ENCODE measurements around the gene MAL.
"Not testable (repeated sequence)": the region's sequence is repeated elsewhere in the genome, so short reads cannot be mapped to it uniquely, and the experiment has no call there.

Gene MAL

GRCh38 chr2:95076705-95077529, 51.4 kb downstream of the MAL start:
- Histone ChIP-seq H3K4me1 (ENCODE audit: control insufficient read depth, insufficient read depth, low read length) (peaks cover 1% of the 10 kb centered on the region), H3K4me3 (ENCODE audit: low read length) (peak overlapping the region; percentile 36; the same call in 1 of the 2 replicates), H3K27me3 (ENCODE audit: control insufficient read depth, insufficient read depth, low read length) (no peaks in the 10 kb centered on the region), H3K27ac (ENCODE audit: low read length) (no peak overlapping the region), H3K9me3 (ENCODE audit: control insufficient read depth, insufficient read depth, low read length) (no peaks in the 10 kb centered on the region), H3K36me3 (ENCODE audit: control insufficient read depth, insufficient read depth, low read length) (no peaks in the 10 kb centered on the region; the same call in 1 of the 2 replicates)
- no CpG with 5 or more reads among the region's 44 CpGs for WGBS (ENCODE audit: insufficient coverage, insufficient read length)
- DNase-seq (ENCODE audit: low read depth, low spot score), result no peak

DNA sequence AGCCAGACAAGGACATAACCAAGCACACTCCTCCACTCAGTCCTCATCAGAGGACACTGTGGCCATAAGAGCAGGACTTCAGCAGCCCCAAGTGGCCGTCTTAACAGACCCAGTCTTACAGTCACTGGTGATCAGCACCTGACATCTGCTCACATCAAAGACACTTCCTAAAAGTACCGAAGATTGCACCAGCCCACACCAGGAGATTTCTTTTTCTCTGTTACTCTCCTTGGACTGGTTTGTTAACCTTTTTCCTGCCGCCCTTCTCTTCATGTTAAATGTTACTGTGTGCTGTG, 52.0 kb downstream of the MAL start:
- DNase-seq (ENCODE audit: low read depth, low spot score), result no peak
- H3K9me3 ChIP-seq (ENCODE audit: control insufficient read depth, insufficient read depth, low read length), result no peaks in the 10 kb centered on the region
- H3K4me1 ChIP-seq (ENCODE audit: control insufficient read depth, insufficient read depth, low read length), result peaks cover 1% of the 10 kb centered on the region
- H3K36me3 ChIP-seq (ENCODE audit: control insufficient read depth, insufficient read depth, low read length), result no peaks in the 10 kb centered on the region; the same call in 1 of the 2 replicates
- no peaks in the 10 kb centered on the region for H3K27me3 ChIP-seq (ENCODE audit: control insufficient read depth, insufficient read depth, low read length)
- no CpG with 5 or more reads among the region's 3 CpGs for WGBS (ENCODE audit: insufficient coverage, insufficient read length)
- no peak overlapping the region for H3K4me3 ChIP-seq (ENCODE audit: low read length)
- no peak overlapping the region for H3K27ac ChIP-seq (ENCODE audit: low read length)

DNA sequence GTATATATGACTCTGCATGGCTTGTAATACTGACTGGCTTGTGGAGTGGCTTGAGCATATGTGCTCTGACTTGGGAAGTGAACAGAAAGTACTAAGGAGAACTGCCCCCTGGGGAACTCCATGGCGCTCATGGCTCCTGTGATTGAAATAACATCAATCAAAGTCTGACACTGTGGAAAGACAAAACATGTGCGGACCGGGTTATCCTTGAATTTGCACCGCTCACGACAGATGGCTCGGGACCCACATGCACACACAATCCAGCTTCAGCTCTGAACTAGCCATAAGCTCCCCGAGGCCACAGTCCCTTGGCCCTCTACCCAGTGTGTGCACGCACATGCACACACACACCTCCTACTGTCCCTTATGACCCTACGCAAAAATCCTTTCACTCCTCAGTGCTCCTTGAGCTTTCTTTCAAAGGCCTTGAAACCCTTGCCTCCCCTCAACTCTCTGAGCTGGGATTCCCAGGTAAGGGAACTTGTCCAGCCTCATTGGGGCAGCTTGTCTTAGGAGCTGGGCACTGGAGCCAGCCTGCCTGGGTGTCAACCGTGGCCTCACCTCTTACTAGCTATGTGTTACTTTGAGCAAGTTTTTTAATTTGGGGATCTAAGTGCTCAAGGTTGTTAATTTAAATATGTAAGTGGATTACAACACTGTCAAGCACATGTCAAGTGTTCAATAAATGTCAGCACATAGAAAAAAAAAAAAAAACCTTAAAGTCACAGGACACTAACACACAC, 52.5 kb downstream of the MAL start:
- Histone ChIP-seq H3K27ac (ENCODE audit: low read length) (no peak overlapping the region), H3K9me3 (ENCODE audit: control insufficient read depth, insufficient read depth, low read length) (no peaks in the 10 kb centered on the region), H3K27me3 (ENCODE audit: control insufficient read depth, insufficient read depth, low read length) (no peaks in the 10 kb centered on the region), H3K4me3 (ENCODE audit: low read length) (no peak overlapping the region), H3K36me3 (ENCODE audit: control insufficient read depth, insufficient read depth, low read length) (no peaks in the 10 kb centered on the region; the same call in 1 of the 2 replicates), H3K4me1 (ENCODE audit: control insufficient read depth, insufficient read depth, low read length) (peaks cover 1% of the 10 kb centered on the region)
- no CpG with 5 or more reads among the region's 10 CpGs for WGBS (ENCODE audit: insufficient coverage, insufficient read length)
- no peak for DNase-seq (ENCODE audit: low read depth, low spot score)

- DNase-seq (ENCODE audit: low read depth, low spot score), result no peak
- no peak overlapping the region for H3K4me3 ChIP-seq (ENCODE audit: low read length)
- no peaks in the 10 kb centered on the region for H3K27me3 ChIP-seq (ENCODE audit: control insufficient read depth, insufficient read depth, low read length)
- H3K9me3 ChIP-seq (ENCODE audit: control insufficient read depth, insufficient read depth, low read length), result no peaks in the 10 kb centered on the region
- H3K4me1 ChIP-seq (ENCODE audit: control insufficient read depth, insufficient read depth, low read length), result peaks cover 1% of the 10 kb centered on the region
- no peak overlapping the region for H3K27ac ChIP-seq (ENCODE audit: low read length)
- no peaks in the 10 kb centered on the region; the same call in 1 of the 2 replicates for H3K36me3 ChIP-seq (ENCODE audit: control insufficient read depth, insufficient read depth, low read length)
- whole genome bisulfite sequencing (ENCODE audit: insufficient coverage, insufficient read length), result no CpG with 5 or more reads among the region's 7 CpGs
These were observed 53.7 kb downstream of the MAL start for GRCh38 chr2:95079199-95079683.

GRCh38 chr2:95082477-95082876, 57.0 kb downstream of the MAL start:
- Histone ChIP-seq H3K4me1 (ENCODE audit: control insufficient read depth, insufficient read depth, low read length) (peaks cover 1% of the 10 kb centered on the region), H3K4me3 (ENCODE audit: low read length) (no peak overlapping the region), H3K9me3 (ENCODE audit: control insufficient read depth, insufficient read depth, low read length) (no peaks in the 10 kb centered on the region), H3K27ac (ENCODE audit: low read length) (no peak overlapping the region), H3K27me3 (ENCODE audit: control insufficient read depth, insufficient read depth, low read length) (no peaks in the 10 kb centered on the region), H3K36me3 (ENCODE audit: control insufficient read depth, insufficient read depth, low read length) (no peaks in the 10 kb centered on the region; the same call in 1 of the 2 replicates)
- no peak for DNase-seq (ENCODE audit: low read depth, low spot score)
- WGBS (ENCODE audit: insufficient coverage, insufficient read length), result no CpG with 5 or more reads among the region's 2 CpGs

- no peaks in the 10 kb centered on the region; the same call in 1 of the 2 replicates for H3K36me3 ChIP-seq (ENCODE audit: control insufficient read depth, insufficient read depth, low read length)
- WGBS (ENCODE audit: insufficient coverage, insufficient read length), result no CpG with 5 or more reads among the region's 1 CpG
- H3K4me3 ChIP-seq (ENCODE audit: low read length), result no peak overlapping the region
- no peak overlapping the region for H3K27ac ChIP-seq (ENCODE audit: low read length)
- H3K4me1 ChIP-seq (ENCODE audit: control insufficient read depth, insufficient read depth, low read length), result no peaks in the 10 kb centered on the region
- no peak for DNase-seq (ENCODE audit: low read depth, low spot score)
- no peaks in the 10 kb centered on the region for H3K9me3 ChIP-seq (ENCODE audit: control insufficient read depth, insufficient read depth, low read length)
- no peaks in the 10 kb centered on the region for H3K27me3 ChIP-seq (ENCODE audit: control insufficient read depth, insufficient read depth, low read length)
These were observed 60.5 kb downstream of the MAL start for GRCh38 chr2:95086017-95086416.

- no peak overlapping the region for H3K27ac ChIP-seq (ENCODE audit: low read length)
- no peak for DNase-seq (ENCODE audit: low read depth, low spot score)
- no peaks in the 10 kb centered on the region for H3K4me1 ChIP-seq (ENCODE audit: control insufficient read depth, insufficient read depth, low read length)
- WGBS (ENCODE audit: insufficient coverage, insufficient read length), result no CpG with 5 or more reads among the region's 5 CpGs
- no peaks in the 10 kb centered on the region for H3K27me3 ChIP-seq (ENCODE audit: control insufficient read depth, insufficient read depth, low read length)
- no peaks in the 10 kb centered on the region; the same call in 1 of the 2 replicates for H3K36me3 ChIP-seq (ENCODE audit: control insufficient read depth, insufficient read depth, low read length)
- H3K4me3 ChIP-seq (ENCODE audit: low read length), result no peak overlapping the region
- no peaks in the 10 kb centered on the region for H3K9me3 ChIP-seq (ENCODE audit: control insufficient read depth, insufficient read depth, low read length)
These were observed 61.9 kb downstream of the MAL start for GRCh38 chr2:95087379-95087778.

DNA sequence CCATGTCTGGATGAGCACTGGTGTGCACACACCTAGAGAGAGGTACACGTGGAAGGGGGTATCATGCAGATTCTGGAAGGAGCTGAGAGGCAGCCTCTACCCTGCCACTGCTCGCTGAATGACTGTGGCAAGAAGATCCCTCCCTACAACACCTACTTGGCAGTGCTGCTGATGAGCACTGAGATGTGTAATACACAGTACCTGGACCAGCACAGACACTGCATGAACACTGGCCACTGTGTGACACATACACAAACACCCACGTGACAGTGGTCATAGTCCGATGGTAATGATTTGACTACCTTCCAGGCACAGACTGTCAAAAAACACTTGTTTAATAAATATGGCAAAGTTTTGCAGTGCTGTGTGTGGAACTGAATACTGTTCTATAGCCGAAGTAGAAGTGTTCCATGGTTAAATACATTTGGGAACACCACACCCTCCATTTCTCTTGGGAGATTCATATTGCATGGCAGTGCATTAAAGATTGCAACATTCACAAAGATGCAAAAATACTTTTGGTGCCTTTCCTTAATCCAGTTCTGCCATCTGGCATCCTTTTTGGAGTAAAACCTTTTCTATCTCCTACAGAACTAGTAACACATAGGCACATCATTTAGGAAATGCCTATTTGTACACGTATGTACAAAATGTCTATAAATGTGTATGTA, 66.5 kb downstream of the MAL start:
- Histone ChIP-seq H3K9me3 (ENCODE audit: control insufficient read depth, insufficient read depth, low read length) (no peaks in the 10 kb centered on the region), H3K36me3 (ENCODE audit: control insufficient read depth, insufficient read depth, low read length) (no peaks in the 10 kb centered on the region; the same call in 1 of the 2 replicates), H3K27me3 (ENCODE audit: control insufficient read depth, insufficient read depth, low read length) (no peaks in the 10 kb centered on the region), H3K4me1 (ENCODE audit: control insufficient read depth, insufficient read depth, low read length) (no peaks in the 10 kb centered on the region), H3K27ac (ENCODE audit: low read length) (no peak overlapping the region), H3K4me3 (ENCODE audit: low read length) (no peak overlapping the region)
- no peak for DNase-seq (ENCODE audit: low read depth, low spot score)
- no CpG with 5 or more reads among the region's 6 CpGs for WGBS (ENCODE audit: insufficient coverage, insufficient read length)

DNA sequence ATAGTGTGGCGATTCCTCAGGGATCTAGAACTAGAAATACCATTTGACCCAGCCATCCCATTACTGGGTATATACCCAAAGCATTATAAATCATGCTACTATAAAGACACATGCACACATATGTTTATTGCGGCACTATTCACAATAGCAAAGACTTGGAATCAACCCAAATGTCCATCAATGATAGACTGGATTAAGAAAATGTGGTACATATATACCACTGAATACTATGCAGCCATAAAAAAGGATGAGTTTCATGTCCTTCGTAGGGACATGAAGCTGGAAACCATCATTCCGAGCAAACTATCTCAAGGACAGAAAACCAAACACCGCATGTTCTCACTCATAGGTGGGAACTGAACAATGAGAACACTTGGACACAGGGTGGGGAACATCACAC, 72.8 kb downstream of the MAL start:
- no CpG with 5 or more reads among the region's 5 CpGs for WGBS (ENCODE audit: insufficient coverage, insufficient read length)
- not testable (repeated sequence) for H3K27ac ChIP-seq (ENCODE audit: low read length); H3K4me3 ChIP-seq (ENCODE audit: low read length); H3K4me1 ChIP-seq (ENCODE audit: control insufficient read depth, insufficient read depth, low read length); DNase-seq (ENCODE audit: low read depth, low spot score); H3K36me3 ChIP-seq (ENCODE audit: control insufficient read depth, insufficient read depth, low read length); H3K9me3 ChIP-seq (ENCODE audit: control insufficient read depth, insufficient read depth, low read length); H3K27me3 ChIP-seq (ENCODE audit: control insufficient read depth, insufficient read depth, low read length)

- Histone ChIP-seq H3K27ac (ENCODE audit: low read length) (no peak overlapping the region), H3K4me1 (ENCODE audit: control insufficient read depth, insufficient read depth, low read length) (no peaks in the 10 kb centered on the region), H3K27me3 (ENCODE audit: control insufficient read depth, insufficient read depth, low read length) (no peaks in the 10 kb centered on the region), H3K4me3 (ENCODE audit: low read length) (no peak overlapping the region), H3K9me3 (ENCODE audit: control insufficient read depth, insufficient read depth, low read length) (no peaks in the 10 kb centered on the region), H3K36me3 (ENCODE audit: control insufficient read depth, insufficient read depth, low read length) (peaks cover 4% of the 10 kb centered on the region; the same call in 1 of the 2 replicates)
- no CpG with 5 or more reads among the region's 2 CpGs for WGBS (ENCODE audit: insufficient coverage, insufficient read length)
- DNase-seq (ENCODE audit: low read depth, low spot score), result no peak
These were observed 74.4 kb downstream of the MAL start for GRCh38 chr2:95099910-95100309.

All from iPS DF 6.9 (cell line).